GDM1 (cell line): ENCODE data around the gene FES.
A peak's percentile ranks its signal among the peaks of the same experiment; 100 is the strongest.

ENCODE experiments used
- DNase-seq: peaks from one replicate; lab custom pipeline; 2025; lab: John Stamatoyannopoulos, UW

FES gene

GRCh38 chr15:90876512-90877170 lies 7.7 kb upstream of the FES start:
- no peak for DNase-seq

DNA sequence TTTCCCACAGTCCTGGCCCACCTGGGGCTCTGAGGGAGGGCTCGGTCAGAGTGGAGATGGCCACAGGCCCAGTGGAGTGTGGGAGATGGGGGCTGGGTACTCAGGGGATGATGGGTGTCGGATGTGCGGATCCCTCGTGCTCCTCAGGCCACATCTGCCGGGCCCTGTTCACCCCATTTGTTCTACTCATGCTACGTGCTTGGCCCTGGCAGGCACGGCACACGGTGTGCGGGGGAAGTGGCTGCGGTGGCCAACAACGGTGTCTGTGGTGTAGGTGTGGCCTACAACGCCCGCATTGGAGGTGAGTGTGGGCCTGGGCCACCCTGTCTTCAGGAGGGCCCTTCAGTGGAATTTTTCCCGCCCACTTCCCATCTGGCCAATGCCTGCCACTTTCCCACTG lies 7.0 kb upstream of the FES start:
- no peak for DNase-seq

- no peak for DNase-seq
These were observed 6.3 kb upstream of the FES start for GRCh38 chr15:90877996-90878395.

DNA sequence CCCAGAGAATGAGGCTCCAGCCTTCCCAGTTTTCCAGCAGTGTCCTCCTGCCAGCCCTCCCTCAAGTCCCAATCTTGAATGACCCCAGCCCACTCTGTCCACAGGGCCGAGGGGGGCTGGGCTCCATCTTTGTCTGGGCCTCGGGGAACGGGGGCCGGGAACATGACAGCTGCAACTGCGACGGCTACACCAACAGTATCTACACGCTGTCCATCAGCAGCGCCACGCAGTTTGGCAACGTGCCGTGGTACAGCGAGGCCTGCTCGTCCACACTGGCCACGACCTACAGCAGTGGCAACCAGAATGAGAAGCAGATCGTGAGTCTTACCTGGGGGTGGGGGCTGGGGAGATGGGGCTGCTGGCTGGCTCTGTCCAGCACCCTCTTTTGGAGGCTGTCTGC lies 5.6 kb upstream of the FES start:
- DNase-seq: no peak

- DNase-seq: no peak
These were observed 4.5 kb upstream of the FES start for GRCh38 chr15:90879730-90880366.

- DNase-seq: no peak
These were observed 3.7 kb upstream of the FES start for GRCh38 chr15:90880381-90881145.

DNA sequence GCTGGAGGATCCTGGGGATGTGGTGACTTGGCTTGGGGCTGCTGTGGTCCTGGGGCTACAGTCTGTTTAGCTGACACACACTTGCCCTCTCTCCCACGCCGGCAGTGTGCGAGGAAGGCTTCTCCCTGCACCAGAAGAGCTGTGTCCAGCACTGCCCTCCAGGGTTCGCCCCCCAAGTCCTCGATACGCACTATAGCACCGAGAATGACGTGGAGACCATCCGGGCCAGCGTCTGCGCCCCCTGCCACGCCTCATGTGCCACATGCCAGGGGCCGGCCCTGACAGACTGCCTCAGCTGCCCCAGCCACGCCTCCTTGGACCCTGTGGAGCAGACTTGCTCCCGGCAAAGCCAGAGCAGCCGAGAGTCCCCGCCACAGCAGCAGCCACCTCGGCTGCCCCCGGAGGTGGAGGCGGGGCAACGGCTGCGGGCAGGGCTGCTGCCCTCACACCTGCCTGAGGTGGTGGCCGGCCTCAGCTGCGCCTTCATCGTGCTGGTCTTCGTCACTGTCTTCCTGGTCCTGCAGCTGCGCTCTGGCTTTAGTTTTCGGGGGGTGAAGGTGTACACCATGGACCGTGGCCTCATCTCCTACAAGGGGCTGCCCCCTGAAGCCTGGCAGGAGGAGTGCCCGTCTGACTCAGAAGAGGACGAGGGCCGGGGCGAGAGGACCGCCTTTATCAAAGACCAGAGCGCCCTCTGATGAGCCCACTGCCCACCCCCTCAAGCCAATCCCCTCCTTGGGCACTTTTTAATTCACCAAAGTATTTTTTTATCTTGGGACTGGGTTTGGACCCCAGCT lies 2.9 kb upstream of the FES start:
- DNase-seq: no peak

DNA sequence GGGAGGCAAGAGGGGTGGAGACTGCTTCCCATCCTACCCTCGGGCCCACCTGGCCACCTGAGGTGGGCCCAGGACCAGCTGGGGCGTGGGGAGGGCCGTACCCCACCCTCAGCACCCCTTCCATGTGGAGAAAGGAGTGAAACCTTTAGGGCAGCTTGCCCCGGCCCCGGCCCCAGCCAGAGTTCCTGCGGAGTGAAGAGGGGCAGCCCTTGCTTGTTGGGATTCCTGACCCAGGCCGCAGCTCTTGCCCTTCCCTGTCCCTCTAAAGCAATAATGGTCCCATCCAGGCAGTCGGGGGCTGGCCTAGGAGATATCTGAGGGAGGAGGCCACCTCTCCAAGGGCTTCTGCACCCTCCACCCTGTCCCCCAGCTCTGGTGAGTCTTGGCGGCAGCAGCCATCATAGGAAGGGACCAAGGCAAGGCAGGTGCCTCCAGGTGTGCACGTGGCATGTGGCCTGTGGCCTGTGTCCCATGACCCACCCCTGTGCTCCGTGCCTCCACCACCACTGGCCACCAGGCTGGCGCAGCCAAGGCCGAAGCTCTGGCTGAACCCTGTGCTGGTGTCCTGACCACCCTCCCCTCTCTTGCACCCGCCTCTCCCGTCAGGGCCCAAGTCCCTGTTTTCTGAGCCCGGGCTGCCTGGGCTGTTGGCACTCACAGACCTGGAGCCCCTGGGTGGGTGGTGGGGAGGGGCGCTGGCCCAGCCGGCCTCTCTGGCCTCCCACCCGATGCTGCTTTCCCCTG lies 2.2 kb upstream of the FES start:
- DNase-seq: no peak

GRCh38 chr15:90882781-90883525 lies 1.4 kb upstream of the FES start:
- no peak for DNase-seq

- no peak for DNase-seq
These were observed 753 bp upstream of the FES start for GRCh38 chr15:90883526-90883975.

- no peak for DNase-seq
These were observed 571 bp downstream of the FES start for GRCh38 chr15:90884719-90885431.

- DNase-seq: peak; percentile 68
These were observed 1.4 kb downstream of the FES start for GRCh38 chr15:90885432-90886290.

DNA sequence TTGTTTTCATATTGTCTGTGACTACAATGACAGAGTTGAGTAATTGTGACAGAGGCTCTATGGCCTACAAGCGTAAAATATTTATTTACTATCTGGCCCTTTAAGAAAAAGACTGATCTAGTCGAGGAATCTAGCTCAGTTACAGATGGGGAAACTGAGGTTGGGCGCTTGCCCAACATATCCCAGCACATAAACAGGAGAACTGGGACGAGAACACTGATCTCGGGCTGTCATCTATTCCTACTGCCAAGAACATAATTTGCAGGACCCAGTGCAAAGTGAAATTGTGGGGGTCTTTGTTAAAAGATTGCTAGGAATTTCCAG lies 1.9 kb downstream of the FES start:
- DNase-seq: no peak

DNA sequence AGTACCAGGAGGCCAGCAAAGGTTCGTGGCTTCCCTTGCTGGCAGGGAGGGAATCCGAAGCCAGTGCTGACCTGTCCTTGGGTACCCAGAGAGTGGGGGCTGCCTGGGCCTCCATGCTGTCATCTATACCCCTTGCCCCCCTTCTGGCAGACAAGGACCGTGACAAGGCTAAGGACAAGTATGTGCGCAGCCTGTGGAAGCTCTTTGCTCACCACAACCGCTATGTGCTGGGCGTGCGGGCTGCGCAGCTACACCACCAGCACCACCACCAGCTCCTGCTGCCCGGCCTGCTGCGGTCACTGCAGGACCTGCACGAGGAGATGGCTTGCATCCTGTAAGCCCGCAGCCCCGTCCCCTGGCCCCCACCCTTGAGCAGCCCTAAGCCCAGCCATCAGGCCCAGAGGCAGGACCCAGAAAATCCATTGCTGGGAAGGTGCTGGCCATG lies 2.8 kb downstream of the FES start:
- no peak for DNase-seq

GRCh38 chr15:90889313-90889730 lies 5.0 kb downstream of the FES start:
- no peak for DNase-seq

- DNase-seq: no peak
These were observed 5.6 kb downstream of the FES start for GRCh38 chr15:90889736-90890456.

DNA sequence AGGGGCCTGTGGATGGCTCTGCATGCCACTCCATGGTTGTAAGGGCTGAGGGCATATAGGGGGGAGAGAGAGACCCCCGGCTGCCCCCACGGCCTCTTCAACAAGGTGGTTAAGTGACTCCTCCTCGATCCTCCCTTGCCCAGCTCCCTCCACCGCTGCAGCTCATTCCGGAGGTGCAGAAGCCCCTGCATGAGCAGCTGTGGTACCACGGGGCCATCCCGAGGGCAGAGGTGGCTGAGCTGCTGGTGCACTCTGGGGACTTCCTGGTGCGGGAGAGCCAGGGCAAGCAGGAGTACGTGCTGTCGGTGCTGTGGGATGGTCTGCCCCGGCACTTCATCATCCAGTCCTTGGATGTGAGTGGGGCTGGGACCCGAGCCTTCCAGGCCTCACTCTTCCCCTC lies 6.5 kb downstream of the FES start:
- no peak for DNase-seq

GRCh38 chr15:90891346-90891949 lies 7.1 kb downstream of the FES start:
- no peak for DNase-seq
